ENCODE measurements around the gene MPRIP.

DNA sequence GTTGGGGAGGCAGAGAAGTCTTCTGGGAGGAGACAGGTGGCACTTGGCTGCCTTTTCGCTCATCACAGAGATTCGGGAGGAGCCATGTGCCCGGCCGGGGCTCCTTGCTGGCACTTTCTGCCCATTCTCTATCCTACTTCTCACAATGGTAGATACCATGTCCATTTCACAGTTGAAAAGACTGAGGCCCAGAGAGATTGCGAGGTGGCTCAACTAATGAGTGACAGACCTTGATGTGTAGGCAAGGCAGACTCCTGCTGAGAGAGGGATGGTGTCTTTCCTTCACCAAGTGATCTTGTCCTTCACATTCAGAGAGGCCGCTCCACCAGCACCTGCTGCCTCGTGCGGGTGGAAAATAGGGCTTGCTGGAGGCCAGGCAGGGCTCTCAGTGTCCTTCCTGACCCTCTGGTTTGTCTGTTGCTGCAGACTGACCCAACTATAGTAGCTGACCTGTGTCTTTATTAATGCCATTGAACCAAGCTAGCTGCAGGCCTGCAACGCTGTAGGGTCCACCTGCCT, 42.1 kb downstream of the MPRIP start:
- TF ChIP-seq, protein P1, sequence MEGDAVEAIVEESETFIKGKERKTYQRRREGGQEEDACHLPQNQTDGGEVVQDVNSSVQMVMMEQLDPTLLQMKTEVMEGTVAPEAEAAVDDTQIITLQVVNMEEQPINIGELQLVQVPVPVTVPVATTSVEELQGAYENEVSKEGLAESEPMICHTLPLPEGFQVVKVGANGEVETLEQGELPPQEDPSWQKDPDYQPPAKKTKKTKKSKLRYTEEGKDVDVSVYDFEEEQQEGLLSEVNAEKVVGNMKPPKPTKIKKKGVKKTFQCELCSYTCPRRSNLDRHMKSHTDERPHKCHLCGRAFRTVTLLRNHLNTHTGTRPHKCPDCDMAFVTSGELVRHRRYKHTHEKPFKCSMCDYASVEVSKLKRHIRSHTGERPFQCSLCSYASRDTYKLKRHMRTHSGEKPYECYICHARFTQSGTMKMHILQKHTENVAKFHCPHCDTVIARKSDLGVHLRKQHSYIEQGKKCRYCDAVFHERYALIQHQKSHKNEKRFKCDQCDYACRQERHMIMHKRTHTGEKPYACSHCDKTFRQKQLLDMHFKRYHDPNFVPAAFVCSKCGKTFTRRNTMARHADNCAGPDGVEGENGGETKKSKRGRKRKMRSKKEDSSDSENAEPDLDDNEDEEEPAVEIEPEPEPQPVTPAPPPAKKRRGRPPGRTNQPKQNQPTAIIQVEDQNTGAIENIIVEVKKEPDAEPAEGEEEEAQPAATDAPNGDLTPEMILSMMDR (IDR thresholded peaks at IDR 0.05) = no peak
- no peak for TF ChIP-seq POLR2A (IDR thresholded peaks at IDR 0.05)
